ENCODE results near the gene RND1. TPM values are rescaled to one million over a fixed set of nuclear protein-coding genes. Genes with fewer than 3 reads are reported as not detected.

Gene RND1
- total RNA-seq, result 1 to 10 TPM; 1.2 to 1.8 TPM

DNA sequence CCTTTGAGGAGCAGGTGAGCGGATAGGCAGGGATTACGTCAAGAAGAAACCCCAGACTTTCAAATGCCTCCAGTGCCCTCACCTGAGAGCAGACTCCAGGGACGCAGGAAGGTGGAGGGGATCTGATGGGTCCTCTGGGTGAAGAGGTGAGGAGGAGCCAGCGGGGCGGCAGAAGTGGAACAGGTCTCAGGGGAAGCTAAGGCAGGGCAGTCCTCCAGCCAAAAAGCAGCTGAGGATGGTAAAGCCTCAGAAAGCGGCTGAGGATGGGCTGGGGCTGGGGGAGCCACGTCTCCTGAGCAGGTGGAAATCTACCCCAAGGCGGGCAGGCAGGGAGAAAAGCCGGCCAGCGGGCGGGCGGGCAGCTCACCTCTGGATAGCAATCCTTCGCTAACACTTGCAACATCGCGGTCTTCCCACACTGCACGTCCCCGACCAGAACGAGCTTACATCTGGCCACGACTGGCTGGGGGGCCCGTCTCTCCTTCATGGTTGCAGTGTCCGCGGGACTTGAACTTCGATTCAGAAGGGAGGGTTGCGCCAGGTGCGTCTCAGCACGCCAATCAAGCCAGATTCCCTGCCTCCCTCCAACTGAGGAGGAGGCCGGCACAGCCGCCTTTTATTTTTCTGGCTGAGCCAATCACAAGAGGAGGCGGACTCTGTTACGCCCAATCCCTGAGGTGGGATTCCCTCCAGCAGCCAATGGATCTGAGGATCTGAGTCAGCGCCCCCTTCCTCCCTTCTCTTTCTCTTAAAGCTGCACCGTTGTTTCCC, at the start of gene RND1:
TSS of gene RND1 (minus strand) at position 590 of the 771 bp plus-strand sequence. CDS start at position 487, 103 bp downstream.

DNA sequence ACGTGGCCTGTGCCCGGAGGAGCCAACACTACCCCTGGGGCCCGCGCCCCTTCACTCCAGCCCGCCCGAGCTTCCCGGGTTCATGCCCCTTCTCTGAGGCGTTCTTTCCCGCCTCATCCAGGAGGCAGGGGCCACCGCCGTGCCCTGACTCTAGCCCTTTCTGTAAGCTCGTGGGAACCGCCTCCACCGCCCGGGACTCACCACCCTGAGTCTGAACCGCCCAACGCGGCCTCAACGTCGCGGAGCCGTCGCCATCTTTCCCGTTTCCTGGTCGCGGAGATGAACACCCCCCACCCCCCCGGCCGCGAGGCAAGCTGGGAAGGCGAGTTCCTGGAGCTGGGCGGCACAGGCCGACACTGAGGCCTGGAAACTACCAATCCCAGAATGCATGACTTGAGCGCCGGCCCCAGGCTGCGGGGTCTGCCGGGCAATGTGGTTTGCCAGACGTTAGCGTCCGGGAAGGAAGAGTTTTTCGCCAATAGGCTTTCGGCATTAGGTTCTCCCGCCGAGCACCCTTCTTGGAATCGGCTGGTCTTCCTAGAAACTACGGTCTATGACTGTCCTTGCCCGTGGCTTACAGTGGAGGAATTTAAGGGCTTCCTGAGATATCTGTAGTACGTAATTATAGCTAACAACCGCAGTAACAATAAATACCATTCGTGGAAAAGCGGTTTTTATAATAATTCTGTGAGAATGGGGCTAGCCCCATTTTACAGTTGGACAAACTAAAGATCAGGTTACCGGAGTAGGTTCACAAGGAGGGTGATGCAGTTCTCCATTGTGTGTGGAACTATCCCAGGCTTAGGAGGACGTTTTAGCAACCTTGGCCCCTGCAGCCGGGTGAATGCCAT, 13.6 kb downstream of the RND1 start, which contains the start of gene DDX23:
TSS of gene DDX23 (minus strand) at position 281 of the 851 bp plus-strand sequence. CDS start 6,381 bp downstream, outside the sequence.

DNA sequence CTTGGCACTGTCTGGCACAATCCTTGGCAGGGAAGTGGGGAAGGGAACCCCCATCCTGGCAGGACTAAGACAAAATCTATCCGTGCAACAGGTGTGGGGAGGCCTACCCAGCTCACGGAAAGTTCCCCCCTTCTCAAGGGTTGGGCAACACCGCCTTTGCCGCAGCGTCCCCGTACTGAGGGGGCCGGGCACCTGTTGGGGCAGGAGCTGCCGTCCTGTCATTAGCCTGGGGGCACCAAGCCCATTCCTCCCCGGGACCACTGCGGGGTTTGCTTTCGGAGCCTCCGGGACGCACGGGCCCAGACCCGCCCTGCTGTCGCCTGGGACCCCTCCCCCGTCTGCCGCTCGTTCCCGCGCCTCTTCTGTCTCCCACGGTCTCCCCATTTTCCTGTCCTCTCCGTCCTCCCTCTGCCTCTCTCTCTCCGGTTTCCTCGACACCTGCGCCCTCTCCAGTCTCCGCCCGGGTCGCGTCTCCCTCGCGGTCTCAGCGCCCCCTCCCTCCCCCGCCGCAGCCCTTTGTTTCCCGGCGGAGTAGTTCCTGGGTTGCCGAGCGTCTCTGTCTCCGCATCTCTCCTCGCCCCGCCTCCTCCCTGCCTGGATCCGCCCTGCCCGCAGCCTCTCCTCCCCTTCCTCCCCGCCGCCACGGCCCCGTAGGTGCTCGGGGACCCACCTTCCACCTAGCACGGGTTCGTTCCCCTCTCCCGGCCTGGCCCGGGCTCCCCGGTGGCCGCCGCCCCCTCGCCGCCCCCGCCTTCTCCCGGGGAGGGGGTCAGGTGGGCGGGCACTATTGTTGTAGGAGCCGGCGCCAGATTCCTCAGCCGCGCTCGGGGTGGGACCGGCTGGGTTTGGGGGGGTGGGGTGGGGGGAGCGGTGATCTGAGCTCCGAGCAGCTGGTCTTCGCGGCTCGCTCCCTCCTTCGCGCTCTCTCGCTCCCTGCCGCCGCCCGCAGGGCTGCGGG, 47.5 kb downstream of the RND1 start, which contains the start of gene CACNB3:
TSS of gene CACNB3 (plus strand) at position 624 of the 958 bp plus-strand sequence. CDS start 434 bp downstream, outside the sequence.

Other genes starting within 250 kb of the RND1 start
- 10 to 100 TPM; 39.6 to 43.9 TPM for gene KANSL2, start 183.6 kb downstream of the RND1 start, total RNA-seq
- 10 to 100 TPM; 50.3 to 52.7 TPM for gene CCNT1, start 149.2 kb downstream of the RND1 start, total RNA-seq
- gene ADCY6, start 76.8 kb downstream of the RND1 start, total RNA-seq, result under 1 TPM in 1 of 2 experiments, not detected in 1; 0.03 TPM
- 10 to 100 TPM; 20.5 to 20.6 TPM for gene CACNB3, start 47.4 kb downstream of the RND1 start, total RNA-seq
- 100 to 1,000 TPM; 117 to 122 TPM for gene DDX23, start 13.7 kb downstream of the RND1 start, total RNA-seq
- gene FKBP11, start 59.6 kb upstream of the RND1 start, total RNA-seq, result 10 to 100 TPM; 46.9 TPM
- 100 to 1,000 TPM; 100 to 101 TPM for gene ARF3, start 91.6 kb upstream of the RND1 start, total RNA-seq
- gene WNT10B, start 105.9 kb upstream of the RND1 start, total RNA-seq, result 1 to 10 TPM; 4.6 to 5.2 TPM
- under 1 TPM; 0.72 to 0.73 TPM for gene WNT1, start 112.5 kb upstream of the RND1 start, total RNA-seq
- under 1 TPM; 0.10 to 0.17 TPM for gene DDN, start 133.5 kb upstream of the RND1 start, total RNA-seq
- 10 to 100 TPM; 60.9 to 61.5 TPM for gene PRKAG1, start 152.9 kb upstream of the RND1 start, total RNA-seq
- 10 to 100 TPM; 94.9 to 98.9 TPM for gene KMT2D, start 194.9 kb upstream of the RND1 start, total RNA-seq
- 1 to 10 TPM; 6.6 to 8.4 TPM for gene RHEBL1, start 204.1 kb upstream of the RND1 start, total RNA-seq
- under 1 TPM; 0.10 to 0.24 TPM for gene DHH, start 228.9 kb upstream of the RND1 start, total RNA-seq
- 10 to 100 TPM; 72.5 to 76.4 TPM for gene LMBR1L, start 245.0 kb upstream of the RND1 start, total RNA-seq